ACC112 (cell line): ENCODE measurements around the gene RBKS.
A peak's percentile ranks its signal among the peaks of the same experiment; 100 is the strongest.

Experiments used
- H2AFZ ChIP-seq: fragments of 200-600 bp; sonication (generic); one replicate; pipeline ENCODE4 v1.6.0; 2017; ENCODE audit warnings: antibody characterized with exemption, low read length; ENCODE audit not compliant: unreplicated experiment
- H3K27ac ChIP-seq: fragments of 200-600 bp; sonication (generic); 2 replicates; pipeline ENCODE4 v1.5.1; 2014; ENCODE audit warnings: low read depth, mild to moderate bottlenecking, antibody characterized with exemption, low read length, moderate library complexity
- H3K27me3 ChIP-seq: fragments of 200-600 bp; sonication (generic); 2 replicates; pipeline ENCODE4 v1.6.1; 2014; ENCODE audit warnings: mild to moderate bottlenecking, antibody characterized with exemption, low read length, moderate library complexity, mixed read lengths; ENCODE audit not compliant: insufficient read depth
- H3K36me3 ChIP-seq: fragments of 200-600 bp; sonication (generic); 2 replicates; pipeline ENCODE4 v1.6.1; 2016; ENCODE audit warnings: mild to moderate bottlenecking, antibody characterized with exemption, low read length, moderate library complexity, mixed read lengths; ENCODE audit not compliant: insufficient read depth
- H3K4me1 ChIP-seq: fragments of 200-600 bp; sonication (generic); one replicate; pipeline ENCODE4 v1.6.1; 2016; ENCODE audit warnings: low read length, mixed read lengths; ENCODE audit not compliant: insufficient read depth, unreplicated experiment, control insufficient read depth
- H3K4me3 ChIP-seq: fragments of 200-600 bp; sonication (generic); 2 replicates; pipeline ENCODE4 v1.5.1; 2014; ENCODE audit warnings: mild to moderate bottlenecking, low read depth, low read length
- H3K79me2 ChIP-seq: fragments of 200-600 bp; sonication (generic); one replicate; pipeline ENCODE4 v1.6.0; 2016; ENCODE audit warnings: low read length; ENCODE audit not compliant: control insufficient read depth, unreplicated experiment, insufficient read depth

Gene RBKS

DNA sequence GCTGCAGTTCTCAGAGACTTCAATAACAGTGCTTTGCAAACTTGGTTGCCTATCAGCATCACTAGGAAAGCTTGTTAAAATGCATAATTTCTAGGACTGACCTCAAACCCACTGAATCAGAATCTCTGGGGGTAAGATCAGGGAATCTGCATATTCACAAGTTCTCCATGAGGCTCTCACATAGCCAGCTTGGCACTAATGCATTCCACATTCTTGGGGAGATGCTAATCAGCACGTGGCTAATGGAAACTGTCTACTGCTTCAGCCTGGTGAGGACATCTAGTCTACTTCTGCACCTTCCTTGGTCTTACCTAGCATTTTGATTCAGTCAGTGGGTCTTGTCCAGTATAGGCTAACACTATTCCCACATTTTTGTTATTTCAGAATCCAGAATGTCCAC lies 56.3 kb downstream of the RBKS start:
- no peak overlapping the region for H3K4me3 ChIP-seq
- H2AFZ ChIP-seq, result no peak overlapping the region
- peaks cover 18% of the 10 kb centered on the region for H3K4me1 ChIP-seq
- no peak overlapping the region for H3K27ac ChIP-seq
- H3K36me3 ChIP-seq, result no peaks in the 10 kb centered on the region
- no peaks in the 10 kb centered on the region for H3K27me3 ChIP-seq
- no peaks in the 10 kb centered on the region for H3K79me2 ChIP-seq

DNA sequence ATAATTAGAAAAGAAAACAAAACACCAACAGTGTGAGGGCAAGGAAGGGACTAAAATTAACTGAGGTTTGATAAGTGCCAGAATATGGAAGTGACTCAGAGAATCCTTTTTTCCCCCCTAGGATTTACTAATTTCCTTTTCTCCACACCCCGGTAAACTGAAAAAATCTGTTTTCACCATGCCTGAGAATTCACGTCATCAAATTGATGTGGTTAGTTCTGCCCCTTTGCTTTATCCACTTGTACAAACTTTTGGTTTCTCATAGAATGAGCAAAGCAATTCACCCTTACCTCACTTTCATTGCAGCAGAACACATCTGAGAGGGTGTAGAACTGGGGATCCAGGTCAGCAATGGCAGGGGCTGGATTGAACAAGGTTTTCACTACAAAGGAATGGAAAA lies 57.8 kb downstream of the RBKS start:
- Histone ChIP-seq H3K79me2 (no peaks in the 10 kb centered on the region), H3K36me3 (no peaks in the 10 kb centered on the region), H3K27ac (peak overlapping the region; percentile 43), H3K4me3 (no peak overlapping the region), H2AFZ (peak overlapping the region; percentile 8), H3K27me3 (no peaks in the 10 kb centered on the region), H3K4me1 (peaks cover 18% of the 10 kb centered on the region)

DNA sequence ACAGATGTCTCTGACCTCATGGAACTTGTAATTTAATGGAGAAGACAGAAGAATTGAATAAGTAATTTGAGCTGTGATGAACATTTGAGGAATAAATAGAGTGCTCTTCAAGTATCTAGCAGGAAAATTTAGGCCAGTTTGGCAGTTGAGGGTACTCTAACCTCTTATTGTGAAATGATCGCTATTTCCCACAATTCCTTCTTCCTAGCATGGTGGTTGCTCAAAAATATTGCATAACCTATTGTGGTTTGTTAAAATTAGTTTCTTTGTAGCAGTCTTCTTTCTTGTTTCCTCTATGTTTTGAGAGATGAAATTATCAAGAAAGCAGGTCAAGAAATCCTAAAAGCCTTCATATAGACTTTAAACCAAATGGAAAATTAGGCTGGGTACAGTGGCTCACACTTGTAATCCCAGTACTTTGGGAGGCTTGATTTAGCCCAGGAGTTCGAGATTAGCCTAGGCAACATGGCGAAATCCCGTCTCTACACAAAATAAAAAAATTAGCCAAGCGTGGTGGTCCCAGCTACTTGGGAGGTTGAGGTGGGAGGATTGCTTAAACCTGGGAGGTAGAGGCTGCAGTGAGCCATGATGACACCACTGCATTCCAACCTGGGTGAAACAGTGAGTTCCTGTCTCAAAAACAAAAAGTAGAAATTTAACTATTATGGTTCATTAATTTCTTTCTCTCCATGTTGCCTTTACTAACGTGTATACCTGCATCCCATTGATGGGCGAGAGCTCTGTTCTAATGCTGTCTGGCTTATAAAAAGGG lies 58.7 kb downstream of the RBKS start:
- H3K27ac ChIP-seq, result peak overlapping the region; percentile 43
- no peaks in the 10 kb centered on the region for H3K79me2 ChIP-seq
- peaks cover 18% of the 10 kb centered on the region for H3K4me1 ChIP-seq
- no peak overlapping the region for H3K4me3 ChIP-seq
- no peaks in the 10 kb centered on the region for H3K36me3 ChIP-seq
- no peak overlapping the region for H2AFZ ChIP-seq
- no peaks in the 10 kb centered on the region for H3K27me3 ChIP-seq

DNA sequence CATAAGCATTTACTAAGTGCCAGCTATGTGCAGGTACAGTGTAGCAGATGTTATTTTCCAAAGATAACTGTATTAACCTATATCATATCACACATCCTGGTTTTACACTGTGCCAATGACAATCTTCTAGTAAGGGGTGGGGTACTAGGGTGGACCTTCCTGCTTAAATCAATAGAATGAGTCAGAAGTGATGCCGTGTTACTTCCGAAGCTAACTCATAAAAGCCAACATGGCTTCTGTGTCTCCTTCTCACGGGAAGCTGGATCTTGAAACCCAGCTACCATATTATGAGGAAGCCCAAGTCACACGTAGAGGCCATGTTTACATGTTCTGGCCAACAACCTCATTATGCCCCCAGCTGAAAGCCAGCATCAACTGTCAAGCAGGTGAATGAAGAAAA lies 59.5 kb downstream of the RBKS start:
- Histone ChIP-seq H3K4me1 (peaks cover 18% of the 10 kb centered on the region), H3K27ac (no peak overlapping the region), H3K4me3 (no peak overlapping the region), H3K27me3 (no peaks in the 10 kb centered on the region), H3K79me2 (no peaks in the 10 kb centered on the region), H2AFZ (no peak overlapping the region), H3K36me3 (no peaks in the 10 kb centered on the region)

DNA sequence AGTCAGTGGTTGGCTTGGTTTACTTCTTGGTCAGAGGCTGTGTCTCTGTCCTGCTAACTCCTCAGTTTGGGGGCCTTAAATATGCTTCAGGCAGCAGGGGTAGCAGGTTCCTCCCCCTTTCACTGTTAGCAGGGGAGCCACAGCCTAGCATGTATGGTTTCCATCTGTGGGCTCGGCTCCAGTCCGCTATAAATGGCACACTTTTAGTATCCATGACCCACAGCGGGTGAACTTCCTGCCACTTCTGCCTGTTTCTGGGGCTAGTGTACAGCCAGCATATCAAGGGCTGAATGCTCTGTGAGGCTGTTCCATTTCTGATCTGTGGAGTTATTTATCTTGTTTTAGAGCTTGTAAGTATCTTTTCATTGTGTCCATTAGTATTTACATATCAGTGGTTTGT lies 60.4 kb downstream of the RBKS start:
- H3K4me1 ChIP-seq, result peaks cover 18% of the 10 kb centered on the region
- H3K27ac ChIP-seq, result no peak overlapping the region
- H3K36me3 ChIP-seq, result no peaks in the 10 kb centered on the region
- H2AFZ ChIP-seq, result no peak overlapping the region
- H3K27me3 ChIP-seq, result no peaks in the 10 kb centered on the region
- no peak overlapping the region for H3K4me3 ChIP-seq
- H3K79me2 ChIP-seq, result no peaks in the 10 kb centered on the region

DNA sequence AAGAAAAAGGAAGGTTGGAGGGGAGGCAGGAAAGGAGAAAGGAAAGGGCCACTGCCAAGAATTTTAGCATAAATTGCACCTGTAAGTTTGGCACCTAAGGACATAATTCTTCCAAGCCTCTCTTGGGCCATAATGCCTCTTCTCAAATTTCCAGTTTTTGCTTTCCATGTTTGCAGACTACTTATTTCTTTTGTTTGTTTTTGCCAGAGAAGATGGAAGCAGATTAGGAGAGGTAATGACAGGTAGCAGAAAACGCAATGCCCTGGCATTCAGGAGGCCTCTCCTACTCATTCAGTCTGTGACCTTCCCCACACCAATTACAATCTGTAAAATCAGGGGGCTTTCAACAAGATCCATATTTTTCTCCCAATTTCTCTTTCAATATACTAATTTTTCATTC lies 61.9 kb downstream of the RBKS start:
- no peaks in the 10 kb centered on the region for H3K36me3 ChIP-seq
- H2AFZ ChIP-seq, result no peak overlapping the region
- no peak overlapping the region for H3K27ac ChIP-seq
- no peaks in the 10 kb centered on the region for H3K79me2 ChIP-seq
- no peaks in the 10 kb centered on the region for H3K27me3 ChIP-seq
- H3K4me3 ChIP-seq, result no peak overlapping the region
- peaks cover 18% of the 10 kb centered on the region for H3K4me1 ChIP-seq

DNA sequence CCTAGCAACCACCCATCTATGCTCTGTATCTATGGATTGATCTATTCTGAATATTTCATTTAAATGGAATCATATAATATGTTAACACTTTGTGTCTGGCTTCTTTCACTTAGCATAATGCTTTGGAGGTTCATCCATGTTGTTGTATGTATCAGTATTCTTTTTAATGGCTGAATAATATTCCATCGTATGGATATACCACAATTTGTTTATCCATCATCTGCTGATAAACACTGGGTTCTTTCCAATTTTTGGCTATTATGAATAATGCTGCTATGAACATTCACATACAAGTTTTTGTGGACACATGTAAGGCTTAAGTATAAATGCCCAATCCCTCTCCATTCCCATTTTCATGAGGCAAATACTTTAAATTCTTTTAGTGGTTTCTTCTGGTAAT lies 65.8 kb downstream of the RBKS start:
- no peaks in the 10 kb centered on the region for H3K4me1 ChIP-seq

DNA sequence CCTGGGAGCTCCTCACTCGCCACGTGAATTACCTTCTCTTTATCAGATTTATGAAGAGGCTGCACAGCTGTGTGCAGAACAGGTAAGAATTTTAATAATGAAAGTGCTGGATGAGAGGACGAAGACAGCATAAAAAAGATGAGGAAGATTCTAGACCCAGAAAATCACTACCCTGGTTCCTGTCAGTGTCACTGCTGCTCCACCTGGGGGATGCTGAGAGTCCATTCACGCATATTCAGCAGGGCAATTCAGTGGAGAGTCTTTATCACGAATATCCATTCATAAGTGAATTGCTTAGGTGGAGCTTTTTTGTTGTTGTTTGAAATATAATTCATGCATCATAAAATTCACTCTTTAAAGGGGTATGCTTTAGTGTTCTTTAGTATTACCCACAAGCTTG lies 66.6 kb downstream of the RBKS start:
- no peaks in the 10 kb centered on the region for H3K36me3 ChIP-seq
- H3K4me1 ChIP-seq, result no peaks in the 10 kb centered on the region
- H3K27ac ChIP-seq, result no peak overlapping the region
- no peaks in the 10 kb centered on the region for H3K79me2 ChIP-seq
- no peak overlapping the region for H2AFZ ChIP-seq
- no peaks in the 10 kb centered on the region for H3K27me3 ChIP-seq
- H3K4me3 ChIP-seq, result no peak overlapping the region

More for the DNA sequence above, 65.8 kb downstream of the RBKS start:
- Histone ChIP-seq H3K4me3 (no peak overlapping the region), H3K79me2 (no peaks in the 10 kb centered on the region), H2AFZ (no peak overlapping the region), H3K27me3 (no peaks in the 10 kb centered on the region), H3K36me3 (no peaks in the 10 kb centered on the region), H3K27ac (no peak overlapping the region)

DNA sequence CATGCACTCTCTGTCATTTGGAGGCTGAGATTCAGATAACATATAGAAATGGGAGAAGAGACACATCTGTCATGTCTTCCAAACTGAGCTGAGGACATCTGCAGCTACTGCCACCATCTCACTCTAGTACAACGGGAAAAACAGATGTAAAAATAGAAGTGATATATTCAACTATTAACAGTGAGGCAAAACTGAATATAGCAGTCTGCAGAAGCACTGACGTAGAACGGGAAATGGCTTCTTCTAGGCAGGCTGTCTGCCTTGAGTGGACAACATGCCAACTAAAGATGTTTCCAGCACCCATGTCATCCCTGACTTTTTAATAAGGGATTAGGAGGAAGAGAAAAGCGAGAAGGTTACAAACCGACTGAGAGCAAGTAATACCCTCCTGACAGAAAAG lies 67.1 kb downstream of the RBKS start:
- H2AFZ ChIP-seq, result no peak overlapping the region
- no peak overlapping the region for H3K4me3 ChIP-seq
- no peaks in the 10 kb centered on the region for H3K36me3 ChIP-seq
- H3K4me1 ChIP-seq, result no peaks in the 10 kb centered on the region
- no peaks in the 10 kb centered on the region for H3K79me2 ChIP-seq
- H3K27me3 ChIP-seq, result no peaks in the 10 kb centered on the region
- H3K27ac ChIP-seq, result no peak overlapping the region

DNA sequence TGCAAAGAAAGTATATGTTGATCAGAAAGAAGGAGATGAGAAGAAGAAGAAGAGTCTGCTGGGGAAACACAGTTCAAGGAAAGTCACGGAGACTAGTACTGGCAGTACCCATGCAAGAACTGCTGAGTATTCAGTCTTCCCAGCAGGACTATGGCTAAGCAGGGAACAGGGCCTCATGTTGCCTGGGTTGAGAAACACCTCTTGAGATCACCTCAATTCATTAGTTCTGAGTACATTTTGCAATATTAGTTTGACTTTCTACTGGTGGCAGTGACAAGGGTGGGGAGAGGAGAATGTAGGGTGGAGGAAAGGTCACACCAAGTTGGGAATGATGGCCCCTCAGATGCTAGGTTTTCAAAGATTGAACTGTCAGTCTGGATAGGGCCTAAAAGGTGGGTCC lies 68.1 kb downstream of the RBKS start:
- H3K36me3 ChIP-seq, result no peaks in the 10 kb centered on the region
- H3K27ac ChIP-seq, result no peak overlapping the region
- no peaks in the 10 kb centered on the region for H3K79me2 ChIP-seq
- H3K4me1 ChIP-seq, result no peaks in the 10 kb centered on the region
- H3K27me3 ChIP-seq, result no peaks in the 10 kb centered on the region
- no peak overlapping the region for H3K4me3 ChIP-seq
- H2AFZ ChIP-seq, result no peak overlapping the region

DNA sequence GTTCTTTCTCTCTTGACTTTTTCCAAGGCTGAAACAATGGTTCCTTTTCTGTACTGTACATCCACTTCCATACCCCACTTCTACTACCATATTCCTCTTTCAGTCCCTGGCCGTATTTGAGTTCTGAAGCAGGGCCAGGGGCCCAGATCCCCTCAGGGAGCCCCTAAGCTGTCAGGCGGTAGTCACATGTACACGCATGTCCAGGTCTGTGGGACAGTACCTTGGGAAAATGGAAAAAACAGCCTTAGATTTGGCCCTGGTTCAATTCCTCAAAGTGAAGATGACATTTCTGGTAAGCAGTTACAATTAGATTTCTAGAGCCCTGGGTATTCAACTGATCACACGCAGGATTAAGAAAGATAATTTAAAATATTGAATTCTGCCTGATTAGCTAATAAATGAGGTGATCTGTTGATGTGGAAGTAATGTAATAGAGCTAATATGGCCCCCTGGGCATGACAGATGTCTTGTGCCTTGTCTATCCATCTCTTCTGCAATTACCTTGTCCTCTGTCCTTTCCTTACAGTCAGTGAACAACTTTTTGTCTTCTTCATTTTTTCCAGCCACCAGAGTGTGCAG lies 74.2 kb downstream of the RBKS start:
- H3K36me3 ChIP-seq, result no peaks in the 10 kb centered on the region
- H3K27me3 ChIP-seq, result no peaks in the 10 kb centered on the region
- H3K4me1 ChIP-seq, result peaks cover 1% of the 10 kb centered on the region
- no peaks in the 10 kb centered on the region for H3K79me2 ChIP-seq
- no peak overlapping the region for H3K4me3 ChIP-seq
- no peak overlapping the region for H2AFZ ChIP-seq
- H3K27ac ChIP-seq, result no peak overlapping the region
